Measurements from ENCODE around the gene PPIL6. TPM values are rescaled to one million over a fixed set of nuclear protein-coding genes. Genes with fewer than 3 reads are reported as not detected.
"Not testable (repeated sequence)": the region's sequence is repeated elsewhere in the genome, so short reads cannot be mapped to it uniquely, and the experiment has no call there.

PPIL6 gene
- total RNA-seq, 4 donors from 2014 or later = 0.59 to 18.0 (median 4.6) TPM

GRCh38 chr6:109467696-109468095 is 27.3 kb upstream of the PPIL6 start:
- H3K27me3 ChIP-seq = no peaks in the 10 kb centered on the region
- no peaks in the 10 kb centered on the region for H3K9me3 ChIP-seq
- TF ChIP-seq POLR2A (IDR thresholded peaks at IDR 0.05) (no peak), CTCF (IDR thresholded peaks at IDR 0.05) (no peak)
- H3K27ac ChIP-seq = no peak overlapping the region
- no peak overlapping the region for H3K4me3 ChIP-seq
- DNase-seq = no peak
- intact Hi-C loops (cut with DNase I; ENCODE audit: low total_unique reads) = no loop called here
- no peaks in the 10 kb centered on the region for H3K36me3 ChIP-seq
- no peaks in the 10 kb centered on the region for H3K4me1 ChIP-seq

- Histone ChIP-seq H3K27ac (no peak overlapping the region), H3K4me1 (no peaks in the 10 kb centered on the region), H3K36me3 (no peaks in the 10 kb centered on the region), H3K4me3 (no peak overlapping the region), H3K9me3 (no peaks in the 10 kb centered on the region), H3K27me3 (no peaks in the 10 kb centered on the region)
- no peak for TF ChIP-seq POLR2A (IDR thresholded peaks at IDR 0.05)
- intact Hi-C loops (cut with DNase I; ENCODE audit: low total_unique reads) = no loop called here
- no peak for DNase-seq
Observed at GRCh38 chr6:109466212-109466923, 25.9 kb upstream of the PPIL6 start.

GRCh38 chr6:109465772-109466171 is 25.3 kb upstream of the PPIL6 start:
- no peaks in the 10 kb centered on the region for H3K4me1 ChIP-seq
- TF ChIP-seq POLR2A (IDR thresholded peaks at IDR 0.05) (no peak), CTCF (IDR thresholded peaks at IDR 0.05) (no peak)
- H3K4me3 ChIP-seq = no peak overlapping the region
- no peaks in the 10 kb centered on the region for H3K27me3 ChIP-seq
- DNase-seq = no peak
- H3K9me3 ChIP-seq = no peaks in the 10 kb centered on the region
- H3K27ac ChIP-seq = no peak overlapping the region
- no peaks in the 10 kb centered on the region for H3K36me3 ChIP-seq
- intact Hi-C loops (cut with DNase I; ENCODE audit: low total_unique reads) = no loop called here

- TF ChIP-seq CTCF (IDR thresholded peaks at IDR 0.05) (no peak), POLR2A (IDR thresholded peaks at IDR 0.05) (no peak)
- Histone ChIP-seq H3K4me3 (no peak overlapping the region), H3K36me3 (no peaks in the 10 kb centered on the region), H3K4me1 (no peaks in the 10 kb centered on the region), H3K27me3 (no peaks in the 10 kb centered on the region), H3K9me3 (no peaks in the 10 kb centered on the region), H3K27ac (no peak overlapping the region)
- intact Hi-C loops (cut with DNase I; ENCODE audit: low total_unique reads) = no loop called here
- no peak for DNase-seq
Observed at GRCh38 chr6:109461733-109462526, 21.5 kb upstream of the PPIL6 start.

GRCh38 chr6:109461205-109461604 is 20.8 kb upstream of the PPIL6 start:
- H3K27me3 ChIP-seq; H3K36me3 ChIP-seq; H3K27ac ChIP-seq; H3K4me1 ChIP-seq; H3K4me3 ChIP-seq; H3K9me3 ChIP-seq; DNase-seq; intact Hi-C loops (cut with DNase I; ENCODE audit: low total_unique reads): not testable (repeated sequence)

GRCh38 chr6:109460161-109460829 is 19.9 kb upstream of the PPIL6 start:
- intact Hi-C loops (cut with DNase I; ENCODE audit: low total_unique reads) = no loop called here

More at GRCh38 chr6:109460161-109460829, 19.9 kb upstream of the PPIL6 start:
- TF ChIP-seq POLR2A (IDR thresholded peaks at IDR 0.05) (no peak), CTCF (IDR thresholded peaks at IDR 0.05) (no peak)
- no peaks in the 10 kb centered on the region for H3K4me1 ChIP-seq
- no peaks in the 10 kb centered on the region for H3K9me3 ChIP-seq
- H3K4me3 ChIP-seq = no peak overlapping the region
- H3K27me3 ChIP-seq = no peaks in the 10 kb centered on the region
- H3K36me3 ChIP-seq = no peaks in the 10 kb centered on the region
- H3K27ac ChIP-seq = no peak overlapping the region
- DNase-seq = no peak
